ENCODE data around the gene ATF7. TPM values are rescaled to one million over a fixed set of nuclear protein-coding genes. Genes with fewer than 3 reads are reported as not detected.

Gene ATF7
- total RNA-seq, 4 donors from 2014 or later, result 12.5 to 28.0 (median 20.6) TPM

GRCh38 chr12:53518381-53518780 lies 107.8 kb downstream of the ATF7 start:
- intact Hi-C loops (cut with DNase I), result no loop called here
- peaks cover 36 to 100% (median 67%) of the 10 kb centered on the region in 3 donors for H3K36me3 ChIP-seq
- no peaks in the 10 kb centered on the region for H3K4me1 ChIP-seq
- no peak overlapping the region for H3K27ac ChIP-seq
- no peaks in the 10 kb centered on the region for H3K9me3 ChIP-seq
- WGBS, 2 donors, result 57 to 72% methylated on average over 5 of the region's 5 CpGs
- no peak overlapping the region for H3K4me3 ChIP-seq
- DNase-seq, result no peak
- TF ChIP-seq POLR2A (IDR thresholded peaks at IDR 0.05), result no peak
- no peaks in the 10 kb centered on the region for H3K27me3 ChIP-seq

- H3K27me3 ChIP-seq, result no peaks in the 10 kb centered on the region
- WGBS, 2 donors, result 83 to 84% methylated on average over 5 to 9 of the region's 13 CpGs
- H3K4me3 ChIP-seq, result no peak overlapping the region
- H3K27ac ChIP-seq, result no peak overlapping the region
- no peak for DNase-seq
- H3K36me3 ChIP-seq, result peaks cover 30 to 100% (median 62%) of the 10 kb centered on the region in 3 donors
- H3K4me1 ChIP-seq, result no peaks in the 10 kb centered on the region
- no peak for TF ChIP-seq CTCF (IDR thresholded peaks at IDR 0.05)
- TF ChIP-seq POLR2A (IDR thresholded peaks at IDR 0.05), result no peak
- H3K9me3 ChIP-seq, result no peaks in the 10 kb centered on the region
- intact Hi-C loops (cut with DNase I), result no loop called here
Observed at GRCh38 chr12:53516758-53517455, 109.3 kb downstream of the ATF7 start.

- intact Hi-C loops (cut with DNase I), result no loop called here
- DNase-seq, result no peak
- H3K9me3 ChIP-seq, result no peaks in the 10 kb centered on the region
- H3K27ac ChIP-seq, result no peak overlapping the region
- H3K27me3 ChIP-seq, result no peaks in the 10 kb centered on the region
- no peak for TF ChIP-seq POLR2A (IDR thresholded peaks at IDR 0.05)
- TF ChIP-seq CTCF (IDR thresholded peaks at IDR 0.05), result no peak
- H3K4me1 ChIP-seq, result no peaks in the 10 kb centered on the region
- 81 to 89% methylated on average over 2 of the region's 2 CpGs for WGBS, 2 donors
- H3K36me3 ChIP-seq, result peaks cover 30 to 100% (median 64%) of the 10 kb centered on the region in 3 donors
- no peak overlapping the region for H3K4me3 ChIP-seq
Observed at GRCh38 chr12:53515291-53515680, 110.9 kb downstream of the ATF7 start.

- H3K27me3 ChIP-seq, result no peaks in the 10 kb centered on the region
- no peaks in the 10 kb centered on the region for H3K9me3 ChIP-seq
- no peak for DNase-seq
- H3K27ac ChIP-seq, result no peak overlapping the region
- intact Hi-C loops (cut with DNase I), result no loop called here
- TF ChIP-seq POLR2A (IDR thresholded peaks at IDR 0.05), result no peak
- TF ChIP-seq CTCF (IDR thresholded peaks at IDR 0.05), result no peak
- 64 to 83% methylated on average over 6 of the region's 6 CpGs for WGBS, 2 donors
- no peak overlapping the region for H3K4me3 ChIP-seq
- H3K4me1 ChIP-seq, result no peaks in the 10 kb centered on the region
- H3K36me3 ChIP-seq, result peaks cover 30 to 100% (median 59%) of the 10 kb centered on the region in 3 donors
Observed at GRCh38 chr12:53514628-53515290, 111.4 kb downstream of the ATF7 start.

- no peak overlapping the region for H3K27ac ChIP-seq
- intact Hi-C loops (cut with DNase I), result no loop called here
- peaks cover 26 to 92% (median 52%) of the 10 kb centered on the region in 3 donors for H3K36me3 ChIP-seq
- 77 to 80% methylated on average over 5 to 6 of the region's 6 CpGs for WGBS, 2 donors
- H3K9me3 ChIP-seq, result no peaks in the 10 kb centered on the region
- TF ChIP-seq CTCF (IDR thresholded peaks at IDR 0.05) (no peak), POLR2A (IDR thresholded peaks at IDR 0.05) (no peak)
- no peak for DNase-seq
- no peaks in the 10 kb centered on the region for H3K27me3 ChIP-seq
- H3K4me1 ChIP-seq, result peaks cover 0 to under 1% (median 0%) of the 10 kb centered on the region in 3 donors
- H3K4me3 ChIP-seq, result no peak overlapping the region
Observed at GRCh38 chr12:53513712-53514410, 112.3 kb downstream of the ATF7 start.

Measured in esophagus squamous epithelium (tissue), 5 donors.